Activated CD4-positive, alpha-beta T cell treated with anti-CD3 and anti-CD28 coated beads for 36 hours (primary cell): Measurements from ENCODE around the gene OR6Y1. TPM values are rescaled to one million over a fixed set of nuclear protein-coding genes. Genes with fewer than 3 reads are reported as not detected.

Experiments
- ATAC-seq: fragments of 200-7000 bp; cut with Tn5 transposase; one replicate; pipeline ENCODE4 v1.10.0; 2021; ENCODE audit warnings: mild to moderate bottlenecking, moderate library complexity
- CTCF ChIA-PET: fragments of 350-600 bp; sonication (Branson Sonifier 250); formaldehyde crosslinking; loops from one replicate; lab custom pipeline; 2021; ENCODE audit warnings: antibody characterized with exemption; lab: Charles Lee
- POLR2A ChIA-PET: fragments of 350-600 bp; sonication (Branson Sonifier 250); formaldehyde crosslinking; loops from one replicate; lab custom pipeline; 2021; ENCODE audit warnings: antibody characterized with exemption, inconsistent platforms; lab: Charles Lee
- DNase-seq: peaks from one replicate; pipeline ENCODE4 v3.0.0-alpha.2; 2020
- H3K27ac Mint-ChIP-seq: one replicate; pipeline ENCODE4 v1.8.0; 2021; ENCODE audit warnings: mixed read lengths
- H3K27me3 Mint-ChIP-seq: one replicate; pipeline ENCODE4 v1.8.0; 2021; ENCODE audit warnings: mixed read lengths
- H3K36me3 Mint-ChIP-seq: one replicate; pipeline ENCODE4 v1.8.0; 2021; ENCODE audit warnings: low read depth, mixed read lengths
- H3K4me1 Mint-ChIP-seq: one replicate; pipeline ENCODE4 v1.8.0; 2021; ENCODE audit warnings: mixed read lengths
- H3K4me3 Mint-ChIP-seq: one replicate; pipeline ENCODE4 v1.8.0; 2021; ENCODE audit warnings: mild to moderate bottlenecking, moderate library complexity, mixed read lengths
- H3K9me3 Mint-ChIP-seq: one replicate; pipeline ENCODE4 v1.8.0; 2021; ENCODE audit warnings: low read depth, mixed read lengths
- intact Hi-C, 2 experiments: fragments of 100-400 bp; cut with DNase I in 1 of 2; cut with micrococcal nuclease in 1 of 2; formaldehyde crosslinking; loops; one replicate each; pipeline versions ENCODE4 v1.14.2 to v1.15.1; 2022 to 2024; cut with DNase I, micrococcal nuclease
- total RNA-seq, 2 experiments: library from RNA; stranded (reverse); gene quantifications; one replicate each; pipeline ENCODE4 v1.2.3, GENCODE V29; 2021

The OR6Y1 gene
- total RNA-seq, 2 experiments from 2014 or later, result not detected

DNA sequence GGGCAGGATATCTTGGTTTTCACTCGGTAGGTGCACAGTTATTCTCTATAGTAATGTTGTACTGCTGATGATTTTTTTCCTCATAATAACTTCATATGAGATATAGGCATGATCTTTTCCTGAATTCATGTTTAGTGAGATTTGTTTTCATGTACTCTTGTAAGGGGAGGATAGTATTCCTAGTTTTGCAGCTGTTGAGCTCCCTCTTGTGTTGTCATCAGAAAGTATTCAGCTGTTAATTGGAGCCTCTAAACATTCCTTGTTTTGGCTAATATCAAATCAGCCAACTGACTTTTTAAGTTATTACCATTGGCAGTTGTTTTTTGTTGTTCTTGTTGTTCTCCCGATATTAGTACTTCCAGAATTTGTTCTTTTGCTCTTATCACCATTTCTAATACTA is 57.8 kb downstream of the OR6Y1 start:
- no peak for DNase-seq
- POLR2A ChIA-PET, result no interaction called here
- no peaks in the 10 kb centered on the region for H3K36me3 Mint-ChIP-seq
- intact Hi-C loops, result no loop called here
- H3K27me3 Mint-ChIP-seq, result peaks cover 10% of the 10 kb centered on the region
- no peaks in the 10 kb centered on the region for H3K9me3 Mint-ChIP-seq
- no peak overlapping the region for H3K27ac Mint-ChIP-seq
- no peak overlapping the region for H3K4me3 Mint-ChIP-seq
- CTCF ChIA-PET, result no interaction called here
- ATAC-seq, result no peak
- no peaks in the 10 kb centered on the region for H3K4me1 Mint-ChIP-seq

DNA sequence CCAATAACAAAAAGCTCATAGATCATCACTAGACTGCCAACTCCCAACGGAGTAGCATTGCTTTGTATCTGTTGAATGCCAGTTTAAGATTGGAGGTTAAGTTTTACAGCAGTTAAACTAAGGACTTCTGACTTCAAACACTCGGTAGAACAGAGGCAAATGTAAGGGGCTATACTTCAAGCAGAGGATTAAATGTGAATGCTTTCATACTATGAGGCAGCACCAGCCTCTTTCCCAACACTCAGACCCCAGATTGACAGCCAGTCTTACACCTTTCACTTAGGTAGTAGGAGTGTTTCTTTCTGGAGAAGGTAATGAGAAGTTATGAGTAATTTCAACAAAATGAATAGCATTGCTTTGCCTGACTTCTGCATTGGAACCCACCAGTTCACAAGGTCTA is 59.4 kb downstream of the OR6Y1 start:
- DNase-seq, result no peak
- H3K36me3 Mint-ChIP-seq, result no peaks in the 10 kb centered on the region
- H3K27me3 Mint-ChIP-seq, result peaks cover 10% of the 10 kb centered on the region
- ATAC-seq, result no peak
- H3K4me3 Mint-ChIP-seq, result no peak overlapping the region
- CTCF ChIA-PET, result interaction anchor here (0.8 kb wide), 1 partner anchor 14 kb away, joined by 3 read pairs; no protein-coding TSS in a partner anchor
- POLR2A ChIA-PET, result no interaction called here
- no peak overlapping the region for H3K27ac Mint-ChIP-seq
- H3K4me1 Mint-ChIP-seq, result no peaks in the 10 kb centered on the region
- intact Hi-C loops, result no loop called here
- no peaks in the 10 kb centered on the region for H3K9me3 Mint-ChIP-seq

Other genes with a start within 250 kb of the OR6Y1 start
- not detected for gene CD1B, start 222.9 kb downstream of the OR6Y1 start, total RNA-seq
- not detected for gene CD1E, start 200.5 kb downstream of the OR6Y1 start, total RNA-seq
- not detected for gene OR10T2, start 154.9 kb downstream of the OR6Y1 start, total RNA-seq
- not detected for gene OR10K2, start 128.2 kb downstream of the OR6Y1 start, total RNA-seq
- gene OR10K1, start 92.6 kb downstream of the OR6Y1 start, total RNA-seq, result not detected
- gene OR10R2, start 82.2 kb downstream of the OR6Y1 start, total RNA-seq, result not detected
- gene OR6P1, start 16.2 kb upstream of the OR6Y1 start, total RNA-seq, result not detected
- gene OR10X1, start 25.5 kb upstream of the OR6Y1 start, total RNA-seq, result not detected
- not detected for gene OR10Z1, start 50.9 kb upstream of the OR6Y1 start, total RNA-seq
- not detected for gene SPTA1, start 132.3 kb upstream of the OR6Y1 start, total RNA-seq
- not detected for gene OR6K2, start 146.2 kb upstream of the OR6Y1 start, total RNA-seq
- not detected for gene OR6K3, start 166.3 kb upstream of the OR6Y1 start, total RNA-seq
- gene OR6K6, start 200.3 kb upstream of the OR6Y1 start, total RNA-seq, result not detected
- gene OR6N1, start 217.8 kb upstream of the OR6Y1 start, total RNA-seq, result not detected
- gene OR6N2, start 226.8 kb upstream of the OR6Y1 start, total RNA-seq, result not detected